ENCODE measurements around the gene DNASE2.
"Not testable (repeated sequence)": the region's sequence is repeated elsewhere in the genome, so short reads cannot be mapped to it uniquely, and the experiment has no call there.

DNASE2 gene

GRCh38 chr19:12858041-12858928, 23.0 kb downstream of the DNASE2 start:
- no peak overlapping the region for H3K4me3 ChIP-seq (ENCODE audit: low read length)
- TF ChIP-seq CTCF (conservative IDR thresholded peaks at IDR 0.05; ENCODE audit: low read depth, low read length): no peak
- no peak for DNase-seq (ENCODE audit: low read depth)

GRCh38 chr19:12856653-12857052, 24.6 kb downstream of the DNASE2 start:
- no peak for DNase-seq (ENCODE audit: low read depth)
- TF ChIP-seq CTCF (conservative IDR thresholded peaks at IDR 0.05; ENCODE audit: low read depth, low read length): no peak
- no peak overlapping the region for H3K4me3 ChIP-seq (ENCODE audit: low read length)

- H3K4me3 ChIP-seq (ENCODE audit: low read length): peak overlapping the region; percentile 38
These were observed 33.8 kb downstream of the DNASE2 start for GRCh38 chr19:12847159-12848139.

GRCh38 chr19:12846613-12847012, 34.6 kb downstream of the DNASE2 start:
- DNase-seq (ENCODE audit: low read depth); H3K4me3 ChIP-seq (ENCODE audit: low read length): not testable (repeated sequence)

More at GRCh38 chr19:12847159-12848139, 33.8 kb downstream of the DNASE2 start:
- peak; percentile 87 for TF ChIP-seq CTCF (conservative IDR thresholded peaks at IDR 0.05; ENCODE audit: low read depth, low read length)
- peak; percentile 62 for DNase-seq (ENCODE audit: low read depth)

- no peak for TF ChIP-seq CTCF (conservative IDR thresholded peaks at IDR 0.05; ENCODE audit: low read depth, low read length)
- no peak overlapping the region for H3K4me3 ChIP-seq (ENCODE audit: low read length)
- DNase-seq (ENCODE audit: low read depth): no peak
These were observed 37.1 kb downstream of the DNASE2 start for GRCh38 chr19:12843999-12844732.

GRCh38 chr19:12843328-12843727, 37.9 kb downstream of the DNASE2 start:
- no peak for TF ChIP-seq CTCF (conservative IDR thresholded peaks at IDR 0.05; ENCODE audit: low read depth, low read length)
- H3K4me3 ChIP-seq (ENCODE audit: low read length): no peak overlapping the region
- no peak for DNase-seq (ENCODE audit: low read depth)

- no peak for TF ChIP-seq CTCF (conservative IDR thresholded peaks at IDR 0.05; ENCODE audit: low read depth, low read length)
- DNase-seq (ENCODE audit: low read depth): no peak
- H3K4me3 ChIP-seq (ENCODE audit: low read length): no peak overlapping the region
These were observed 38.7 kb downstream of the DNASE2 start for GRCh38 chr19:12842511-12842910.

All from retinal pigment epithelial cell (primary cell).